GM19328 (cell line): Measurements from ENCODE around the gene SLC9C2.

Experiments
- ATAC-seq: cut with Tn5 transposase; IDR thresholded peaks from one replicate; pipeline ENCODE4 v1.9.1; 2021; ENCODE audit warnings: mild to moderate bottlenecking, moderate library complexity; ENCODE audit not compliant: unreplicated experiment

SLC9C2 gene

GRCh38 chr1:173454966-173455524 is 147.8 kb downstream of the SLC9C2 start:
- ATAC-seq = no peak

GRCh38 chr1:173453982-173454381 is 148.9 kb downstream of the SLC9C2 start:
- ATAC-seq = no peak

- no peak for ATAC-seq
Measured at GRCh38 chr1:173451981-173452380, 150.9 kb downstream of the SLC9C2 start.
